Measurements from ENCODE around the gene PADI2. TPM values are rescaled to one million over a fixed set of nuclear protein-coding genes. Genes with fewer than 3 reads are reported as not detected.

Gene PADI2
- total and polyA plus RNA-seq, 2 of the 8 experiments (the other 6 are each of a cell fraction or from before 2014, with no cell fraction given), result 1.6 to 7.5 TPM

DNA sequence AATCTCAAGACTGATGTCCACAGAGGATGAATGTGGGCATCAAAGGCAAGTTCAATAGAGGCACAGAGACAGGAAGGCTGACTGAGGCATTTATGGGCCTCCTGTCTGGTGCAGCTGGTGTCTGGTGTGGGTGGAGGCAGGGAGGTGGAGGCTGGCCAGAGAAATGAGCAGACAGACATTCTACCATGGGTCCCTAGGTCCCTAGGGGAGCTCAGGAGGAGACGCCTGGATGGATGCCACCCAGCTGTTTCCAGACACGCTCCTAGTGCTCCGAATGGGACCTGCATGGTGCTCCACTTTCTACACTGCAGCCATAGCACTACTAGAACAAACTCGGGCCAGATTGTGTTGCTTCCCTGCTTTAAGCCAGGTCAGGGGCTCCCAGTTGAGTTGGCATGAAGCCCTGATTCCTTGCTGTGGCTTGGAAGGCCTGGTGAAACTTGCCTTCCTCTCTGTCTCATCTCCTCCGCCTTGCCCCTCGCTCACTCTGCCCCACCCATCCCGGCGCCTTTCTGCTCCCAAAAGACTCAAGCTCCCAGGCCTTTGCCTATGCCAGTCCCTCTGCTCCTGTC is 25.3 kb downstream of the PADI2 start:
- peaks cover 0 to 1% of the 10 kb centered on the region in 2 experiments for H4K20me1 ChIP-seq (replicated peaks in 1 of 2; ENCODE audit: control insufficient read depth in 1 of 2, insufficient read depth in 2 of 2, low read length in 2 of 2)

More for the DNA sequence above, 25.3 kb downstream of the PADI2 start:
- Histone ChIP-seq H2BK12ac (ENCODE audit: low read depth, low read length) (no peak overlapping the region), H3K36me3 (ENCODE audit: control insufficient read depth in 2 of 4, insufficient read depth in 4 of 4, low read length in 3 of 4) (no peaks in the 10 kb centered on the region), H2BK120ac (replicated peaks; ENCODE audit: low read depth, low read length) (no peak overlapping the region), H2BK15ac (ENCODE audit: low read length) (no peak overlapping the region), H3K27ac (ENCODE audit: low read depth, low read length) (no peak overlapping the region), H3K9me3 (ENCODE audit: insufficient read depth in 2 of 2, low read depth in 1 of 2, low read length in 1 of 2) (no peaks in the 10 kb centered on the region), H4K8ac (ENCODE audit: extremely low read depth, insufficient read depth, low read length) (no peak overlapping the region), H3K18ac (ENCODE audit: extremely low read depth, low read length) (no peak overlapping the region), H3K56ac (replicated peaks; ENCODE audit: insufficient read length, low read depth, low read length) (no peak overlapping the region), H3K79me1 (ENCODE audit: low read depth, low read length) (no peaks in the 10 kb centered on the region), H3K4me2 (ENCODE audit: insufficient read depth in 1 of 2, low read depth in 2 of 2, low read length in 2 of 2) (no peak overlapping the region), H3K4me3 (ENCODE audit: extremely low read depth in 1 of 4, insufficient read depth in 2 of 4, low read depth in 3 of 4, low read length in 4 of 4) (no peak overlapping the region), H2AK5ac (ENCODE audit: low read depth, low read length) (no peak overlapping the region), H3K23me2 (ENCODE audit: low read depth, low read length) (no peaks in the 10 kb centered on the region), H3K27me3 (replicated peaks in 1 of 4; ENCODE audit: control insufficient read depth in 3 of 4, extremely low read depth in 1 of 4, insufficient read depth in 3 of 4, low read length in 3 of 4) (no peaks in the 10 kb centered on the region), H3K4ac (replicated peaks; ENCODE audit: insufficient read length, low read depth, low read length) (no peak overlapping the region), H2AFZ (ENCODE audit: low read length) (no peak overlapping the region), H3K9ac (replicated peaks in 1 of 4; ENCODE audit: extremely low read depth in 1 of 4, low read depth in 3 of 4, low read length in 3 of 4) (no peak overlapping the region), H2BK5ac (ENCODE audit: low read depth, low read length) (no peak overlapping the region), H2BK20ac (ENCODE audit: low read length) (no peak overlapping the region), H3K79me2 (ENCODE audit: control insufficient read depth in 1 of 2, insufficient read depth in 2 of 2, low read length in 2 of 2) (no peaks in the 10 kb centered on the region), H4K5ac (ENCODE audit: insufficient read length, low read depth, low read length) (no peak overlapping the region), H3K14ac (ENCODE audit: insufficient read length) (no peak overlapping the region), H3K23ac (ENCODE audit: insufficient read length) (no peak overlapping the region), H4K91ac (replicated peaks; ENCODE audit: insufficient read length, low read length) (no peak overlapping the region), H3K4me1 (replicated peaks in 1 of 4; ENCODE audit: control insufficient read depth in 3 of 4, insufficient read depth in 4 of 4, low read length in 3 of 4) (0 out of 7 replicates have a peak, but pooled peaks cover 0 to 2% (median under 1%) of the 10 kb centered on the region in 4 experiments)
- ChIA-PET POLR2A (ENCODE audit: partially characterized antibody) (no interaction called here), CTCF (ENCODE audit: partially characterized antibody) (interaction anchor here (0.8 to 1.1 kb wide), 4 partner anchors 16 to 119 kb away, joined by 3 to 4 read pairs (median 3); no protein-coding TSS in a partner anchor)
- 94% methylated on average over 8 of the region's 8 CpGs; no CpG with 5 or more reads in 1 of the 2 experiments for WGBS, 2 experiments (ENCODE audit: extremely low coverage in 1 of 2, insufficient coverage in 1 of 2, insufficient read length in 1 of 2, insufficient replicate concordance in 2 of 2, low coverage in 1 of 2, low lambda C conversion rate in 2 of 2, missing lambda C conversion rate in 1 of 2)
- FAIRE-seq (no peak), DNase-seq (ENCODE audit: low read depth in 1 of 2, low spot score in 2 of 2) (no peak)
- TF ChIP-seq POLR2A (IDR thresholded peaks at IDR 0.05; ENCODE audit: control extremely low read depth in 1 of 2, low read depth in 2 of 2, low read length in 2 of 2), result no peak
- TF ChIP-seq YY1 (IDR thresholded peaks at IDR 0.05; ENCODE audit: low read depth, low read length), result no peak
- TF ChIP-seq JUN (IDR thresholded peaks at IDR 0.05; ENCODE audit: low read depth, low read length), result no peak
- TF ChIP-seq SUZ12 (IDR thresholded peaks at IDR 0.05; ENCODE audit: low read length), result no peak
- TF ChIP-seq RAD21 (IDR thresholded peaks at IDR 0.05 in 1 of 2, conservative IDR thresholded peaks at IDR 0.05 in 1 of 2; ENCODE audit: low read depth in 2 of 2, low read length in 2 of 2), result no peak
- TF ChIP-seq GABPA (IDR thresholded peaks at IDR 0.05; ENCODE audit: borderline replicate concordance, insufficient read depth, low read length), result no peak
- no peak for TF ChIP-seq ASH2L (IDR thresholded peaks at IDR 0.05; ENCODE audit: low read length)
- no peak for TF ChIP-seq TAF7 (optimal IDR thresholded peaks at IDR 0.05; ENCODE audit: borderline replicate concordance, low read depth, low read length)
- no peak for TF ChIP-seq ZNF274 (IDR thresholded peaks at IDR 0.05; ENCODE audit: borderline replicate concordance, extremely low read depth, low read length)
- TF ChIP-seq SP4 (IDR thresholded peaks at IDR 0.05; ENCODE audit: low read length), result no peak
- TF ChIP-seq, protein P1, sequence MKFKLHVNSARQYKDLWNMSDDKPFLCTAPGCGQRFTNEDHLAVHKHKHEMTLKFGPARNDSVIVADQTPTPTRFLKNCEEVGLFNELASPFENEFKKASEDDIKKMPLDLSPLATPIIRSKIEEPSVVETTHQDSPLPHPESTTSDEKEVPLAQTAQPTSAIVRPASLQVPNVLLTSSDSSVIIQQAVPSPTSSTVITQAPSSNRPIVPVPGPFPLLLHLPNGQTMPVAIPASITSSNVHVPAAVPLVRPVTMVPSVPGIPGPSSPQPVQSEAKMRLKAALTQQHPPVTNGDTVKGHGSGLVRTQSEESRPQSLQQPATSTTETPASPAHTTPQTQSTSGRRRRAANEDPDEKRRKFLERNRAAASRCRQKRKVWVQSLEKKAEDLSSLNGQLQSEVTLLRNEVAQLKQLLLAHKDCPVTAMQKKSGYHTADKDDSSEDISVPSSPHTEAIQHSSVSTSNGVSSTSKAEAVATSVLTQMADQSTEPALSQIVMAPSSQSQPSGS (IDR thresholded peaks at IDR 0.05; ENCODE audit: low read length), result no peak
- no peak for TF ChIP-seq CHD1 (IDR thresholded peaks at IDR 0.05; ENCODE audit: low read depth, low read length)
- no peak for TF ChIP-seq TEAD4 (IDR thresholded peaks at IDR 0.05; ENCODE audit: low read depth, low read length)
